Measurements from ENCODE around the gene LCA5L.

Gene LCA5L

DNA sequence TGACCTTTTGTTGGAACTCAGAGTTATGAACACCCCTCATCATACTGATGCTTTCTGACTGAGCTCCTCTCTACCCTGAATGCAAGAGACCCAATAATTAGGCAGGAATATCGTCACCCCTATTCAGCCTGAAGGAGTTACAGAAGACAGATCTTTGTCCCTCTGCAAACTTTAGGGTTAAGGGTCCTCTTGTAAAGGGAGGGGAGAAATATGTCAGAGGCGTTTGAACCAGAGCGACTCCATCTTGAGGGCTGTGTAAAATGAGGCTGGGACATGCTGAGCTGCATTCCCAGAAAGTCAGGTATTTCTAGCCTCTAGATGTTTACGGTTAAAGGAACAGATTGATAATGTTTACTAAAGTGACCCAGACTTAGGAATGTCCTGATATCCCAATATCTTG lies 86.2 kb downstream of the LCA5L start:
- no peak for DNase-seq (ENCODE audit: low read depth in 1 of 2, low spot score in 1 of 2)
